Measurements from ENCODE around the gene CAMKK2.

The CAMKK2 gene

DNA sequence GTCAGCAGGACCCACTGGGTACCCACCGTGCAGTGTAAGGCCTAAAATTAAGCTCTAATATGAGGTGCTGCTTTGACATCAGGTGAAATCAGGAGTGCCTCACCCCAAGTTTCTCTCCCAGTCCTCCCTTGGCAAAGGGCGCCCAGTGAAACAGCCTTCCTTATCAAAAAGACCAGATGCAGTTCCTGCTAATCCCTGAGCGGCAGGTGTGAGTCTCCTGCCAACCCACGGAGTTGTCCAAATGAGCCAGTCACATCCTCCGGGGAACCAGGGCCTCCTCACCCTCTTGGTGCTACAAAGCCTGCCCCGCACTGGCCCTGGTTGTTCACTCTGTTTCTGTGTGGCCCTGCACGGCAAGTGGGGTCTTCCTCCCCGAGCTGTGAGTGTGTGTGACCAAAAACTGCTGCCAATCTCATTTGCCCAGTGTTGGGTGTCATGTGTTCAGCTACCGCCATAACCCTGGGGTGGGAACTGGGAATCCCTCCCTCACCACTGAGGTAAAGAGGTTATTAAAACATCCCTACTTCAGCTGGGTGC is 106.8 kb downstream of the CAMKK2 start:
- no peak for DNase-seq (ENCODE audit: low read depth)
- TF ChIP-seq, protein P1, sequence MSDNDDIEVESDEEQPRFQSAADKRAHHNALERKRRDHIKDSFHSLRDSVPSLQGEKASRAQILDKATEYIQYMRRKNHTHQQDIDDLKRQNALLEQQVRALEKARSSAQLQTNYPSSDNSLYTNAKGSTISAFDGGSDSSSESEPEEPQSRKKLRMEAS (IDR thresholded peaks at IDR 0.05; ENCODE audit: low read depth, low read length) = no peak
- TF ChIP-seq, protein P2, sequence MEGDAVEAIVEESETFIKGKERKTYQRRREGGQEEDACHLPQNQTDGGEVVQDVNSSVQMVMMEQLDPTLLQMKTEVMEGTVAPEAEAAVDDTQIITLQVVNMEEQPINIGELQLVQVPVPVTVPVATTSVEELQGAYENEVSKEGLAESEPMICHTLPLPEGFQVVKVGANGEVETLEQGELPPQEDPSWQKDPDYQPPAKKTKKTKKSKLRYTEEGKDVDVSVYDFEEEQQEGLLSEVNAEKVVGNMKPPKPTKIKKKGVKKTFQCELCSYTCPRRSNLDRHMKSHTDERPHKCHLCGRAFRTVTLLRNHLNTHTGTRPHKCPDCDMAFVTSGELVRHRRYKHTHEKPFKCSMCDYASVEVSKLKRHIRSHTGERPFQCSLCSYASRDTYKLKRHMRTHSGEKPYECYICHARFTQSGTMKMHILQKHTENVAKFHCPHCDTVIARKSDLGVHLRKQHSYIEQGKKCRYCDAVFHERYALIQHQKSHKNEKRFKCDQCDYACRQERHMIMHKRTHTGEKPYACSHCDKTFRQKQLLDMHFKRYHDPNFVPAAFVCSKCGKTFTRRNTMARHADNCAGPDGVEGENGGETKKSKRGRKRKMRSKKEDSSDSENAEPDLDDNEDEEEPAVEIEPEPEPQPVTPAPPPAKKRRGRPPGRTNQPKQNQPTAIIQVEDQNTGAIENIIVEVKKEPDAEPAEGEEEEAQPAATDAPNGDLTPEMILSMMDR (IDR thresholded peaks at IDR 0.05; ENCODE audit: low read depth, low read length) = no peak
- TF ChIP-seq MYC (IDR thresholded peaks at IDR 0.05; ENCODE audit: low read depth, low read length) (no peak), POLR2A (IDR thresholded peaks at IDR 0.05; ENCODE audit: extremely low read depth, insufficient read length) (no peak)
- no peak overlapping the region for H3K4me3 ChIP-seq (ENCODE audit: low read depth, low read length)

DNA sequence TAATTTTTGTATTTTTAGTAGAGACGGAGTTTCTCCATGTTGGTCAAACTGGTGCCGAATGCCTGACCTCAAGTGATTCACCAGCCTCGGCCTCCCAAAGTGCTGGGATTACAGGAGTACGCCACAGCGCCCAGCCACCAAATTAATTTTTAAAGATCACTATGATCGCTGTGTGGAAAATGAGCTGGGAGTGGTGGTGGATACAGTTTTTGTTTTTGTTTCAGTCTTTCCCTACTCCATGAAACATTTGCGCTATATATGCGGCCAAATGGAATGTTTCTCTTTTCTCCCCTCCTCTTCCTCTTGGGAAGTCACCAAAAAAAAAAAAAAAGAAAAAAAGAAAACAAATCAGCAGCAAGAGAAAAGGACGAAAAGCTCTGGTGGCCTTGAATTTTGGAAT is 107.4 kb downstream of the CAMKK2 start:
- no peak overlapping the region for H3K4me3 ChIP-seq (ENCODE audit: low read depth, low read length)
- TF ChIP-seq, protein P2 (IDR thresholded peaks at IDR 0.05; ENCODE audit: low read depth, low read length) = no peak
- TF ChIP-seq MYC (IDR thresholded peaks at IDR 0.05; ENCODE audit: low read depth, low read length) = no peak
- no peak for TF ChIP-seq POLR2A (IDR thresholded peaks at IDR 0.05; ENCODE audit: extremely low read depth, insufficient read length)
- TF ChIP-seq, protein P1 (IDR thresholded peaks at IDR 0.05; ENCODE audit: low read depth, low read length) = no peak
- DNase-seq (ENCODE audit: low read depth) = no peak

DNA sequence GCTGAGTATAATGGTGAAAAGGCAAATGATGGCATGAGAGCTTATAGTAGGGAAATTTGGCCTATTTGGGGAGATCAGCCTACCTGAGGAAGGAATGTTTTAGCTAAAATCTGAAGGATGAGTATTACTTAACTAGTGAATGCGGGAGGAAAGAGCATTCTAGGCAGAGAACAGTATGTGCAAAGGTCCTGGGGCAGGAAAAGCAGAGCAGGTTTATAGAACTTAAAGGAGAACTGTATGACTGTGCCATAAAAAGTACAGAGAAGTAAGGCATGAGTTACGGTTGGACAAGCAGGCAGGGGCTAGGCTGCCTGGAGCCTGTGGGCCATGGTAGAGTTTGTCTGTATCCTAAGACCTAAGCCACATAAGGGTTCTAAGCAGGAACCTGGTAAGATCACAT is 108.3 kb downstream of the CAMKK2 start:
- no peak for DNase-seq (ENCODE audit: low read depth)
- TF ChIP-seq, protein P2 (IDR thresholded peaks at IDR 0.05; ENCODE audit: low read depth, low read length) = no peak
- TF ChIP-seq MYC (IDR thresholded peaks at IDR 0.05; ENCODE audit: low read depth, low read length) = no peak
- no peak for TF ChIP-seq POLR2A (IDR thresholded peaks at IDR 0.05; ENCODE audit: extremely low read depth, insufficient read length)
- TF ChIP-seq, protein P1 (IDR thresholded peaks at IDR 0.05; ENCODE audit: low read depth, low read length) = no peak

More for the DNA sequence above, 108.3 kb downstream of the CAMKK2 start:
- no peak overlapping the region for H3K4me3 ChIP-seq (ENCODE audit: low read depth, low read length)

All from NB4 (cell line).